Measurements from ENCODE around the gene KCNAB1. TPM values are rescaled to one million over a fixed set of nuclear protein-coding genes. Genes with fewer than 3 reads are reported as not detected.

Gene KCNAB1
- total RNA-seq, 1 donor from 2014 or later = 2.4 TPM

DNA sequence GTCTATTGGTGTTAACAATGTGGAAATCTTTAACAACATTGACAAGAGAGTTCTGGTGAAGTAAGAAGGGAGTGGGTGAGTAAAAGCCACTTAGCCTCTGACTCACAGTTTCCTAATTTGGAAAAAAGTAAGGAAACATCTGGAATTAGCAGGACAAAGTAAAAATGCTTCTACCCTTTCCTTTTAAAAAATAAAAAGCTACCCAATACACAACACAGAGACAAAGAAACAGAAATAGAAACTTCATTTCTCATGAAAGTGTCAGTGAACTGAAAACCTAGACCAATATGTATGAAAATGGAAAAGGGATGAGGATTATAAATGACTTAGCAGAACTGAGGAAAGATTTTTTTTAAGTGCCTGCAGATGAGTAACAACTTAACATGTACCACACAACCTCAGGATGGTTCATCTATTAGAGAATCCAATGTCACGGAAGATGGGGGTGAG lies 369.1 kb downstream of the KCNAB1 start:
- DNase-seq = no peak
- intact Hi-C loops (cut with micrococcal nuclease) = no loop called here
- ATAC-seq = peak; percentile 74

GRCh38 chr3:156491192-156491591 lies 370.8 kb downstream of the KCNAB1 start:
- no peak for DNase-seq
- intact Hi-C loops (cut with micrococcal nuclease) = no loop called here
- no peak for ATAC-seq

- ATAC-seq (peak; percentile 41), DNase-seq (no peak)
- intact Hi-C loops (cut with micrococcal nuclease) = no loop called here
These were observed 372.5 kb downstream of the KCNAB1 start for GRCh38 chr3:156492801-156493261.

- intact Hi-C loops (cut with micrococcal nuclease) = no loop called here
These were observed 373.5 kb downstream of the KCNAB1 start for GRCh38 chr3:156493887-156494286.

DNA sequence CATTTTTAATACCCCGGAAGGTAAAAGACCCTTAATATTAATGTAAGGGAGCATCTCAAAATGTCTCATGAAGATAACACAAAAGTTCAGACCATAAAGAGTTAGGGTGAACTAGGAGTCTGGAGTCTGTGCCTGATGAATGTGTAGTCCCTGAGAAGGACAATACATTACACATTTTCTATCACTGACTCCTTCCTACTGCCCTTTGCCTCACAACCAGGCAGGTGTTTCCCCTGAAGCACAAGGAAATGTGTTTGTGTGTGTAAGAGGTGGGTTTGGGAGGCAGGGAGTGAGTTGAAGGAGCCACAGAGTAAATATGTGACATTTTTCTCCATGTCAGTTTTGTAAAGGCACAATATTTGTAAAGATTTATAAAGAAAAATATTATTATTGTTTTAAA lies 375.4 kb downstream of the KCNAB1 start:
- DNase-seq = no peak
- intact Hi-C loops (cut with micrococcal nuclease) = no loop called here
- ATAC-seq = no peak

More at GRCh38 chr3:156493887-156494286, 373.5 kb downstream of the KCNAB1 start:
- DNase-seq = no peak
- ATAC-seq = no peak

DNA sequence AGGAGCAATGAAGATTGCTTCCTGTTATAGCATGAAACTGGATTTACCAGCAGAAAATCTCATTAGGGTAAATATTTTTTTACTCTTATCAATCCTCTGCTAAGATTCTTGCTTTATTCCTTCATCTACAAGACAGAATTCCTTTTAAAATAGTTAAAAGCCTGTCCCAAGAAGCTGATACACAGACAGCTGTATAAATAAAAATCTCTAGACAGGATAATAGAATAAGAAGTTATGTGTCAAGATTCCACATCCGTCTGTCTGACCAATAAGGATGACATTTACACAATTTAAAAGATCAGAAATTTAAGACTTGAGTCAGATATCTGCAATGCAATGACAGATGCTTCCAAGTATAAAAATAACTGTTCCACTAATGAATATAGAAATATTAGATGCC lies 376.9 kb downstream of the KCNAB1 start:
- no peak for ATAC-seq

DNA sequence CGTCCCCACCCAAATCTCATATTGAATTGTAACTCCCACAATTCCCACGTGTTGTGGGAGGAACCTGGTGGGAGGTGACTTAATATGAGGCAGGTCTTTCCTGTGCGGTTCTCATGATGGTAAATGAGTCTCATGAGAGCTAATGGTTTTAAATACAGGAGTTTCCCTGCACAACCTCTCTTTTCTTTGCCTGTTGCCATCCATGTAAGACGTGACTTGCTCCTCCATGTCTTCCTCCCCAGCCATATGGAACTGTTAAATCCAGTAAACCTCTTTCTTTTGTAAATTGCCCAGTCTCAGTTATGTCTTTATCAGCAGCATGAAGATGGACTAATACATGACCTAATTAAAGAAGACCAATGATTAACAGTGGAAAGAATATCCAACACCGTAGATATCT lies 377.9 kb downstream of the KCNAB1 start:
- DNase-seq (no peak), ATAC-seq (no peak)
- intact Hi-C loops (cut with micrococcal nuclease) = no loop called here

More for the DNA sequence above, 376.9 kb downstream of the KCNAB1 start:
- intact Hi-C loops (cut with micrococcal nuclease) = no loop called here
- DNase-seq = no peak

DNA sequence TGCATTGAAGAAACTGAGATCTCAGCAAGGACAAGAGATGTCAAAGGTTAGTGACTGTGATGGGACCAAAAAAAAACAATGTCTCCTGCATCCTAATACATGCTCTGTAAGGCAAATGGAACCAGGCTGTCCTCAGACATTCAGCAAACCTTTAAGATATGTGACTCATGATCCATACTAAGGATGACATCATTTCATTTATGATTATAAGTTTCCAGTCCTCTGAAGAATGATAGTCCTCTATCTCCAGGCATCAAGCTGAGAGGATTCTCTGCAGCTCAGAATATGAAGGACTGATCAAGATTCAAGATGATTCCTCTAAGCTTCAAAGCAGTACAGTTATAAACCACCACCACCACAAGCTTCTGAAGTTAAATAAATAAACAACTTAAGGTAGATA lies 386.9 kb downstream of the KCNAB1 start:
- intact Hi-C loops (cut with micrococcal nuclease) = no loop called here
- no peak for DNase-seq
- ATAC-seq = no peak

GRCh38 chr3:156509189-156510174 lies 389.1 kb downstream of the KCNAB1 start:
- intact Hi-C loops (cut with micrococcal nuclease) = loop anchor here (1.0 kb wide), 1 partner anchor 359 kb away; no protein-coding TSS in a partner anchor
- ATAC-seq (peak; percentile 75), DNase-seq (no peak)

GRCh38 chr3:156511987-156512677 lies 391.8 kb downstream of the KCNAB1 start:
- ATAC-seq (no peak), DNase-seq (no peak)
- intact Hi-C loops (cut with micrococcal nuclease) = no loop called here

DNA sequence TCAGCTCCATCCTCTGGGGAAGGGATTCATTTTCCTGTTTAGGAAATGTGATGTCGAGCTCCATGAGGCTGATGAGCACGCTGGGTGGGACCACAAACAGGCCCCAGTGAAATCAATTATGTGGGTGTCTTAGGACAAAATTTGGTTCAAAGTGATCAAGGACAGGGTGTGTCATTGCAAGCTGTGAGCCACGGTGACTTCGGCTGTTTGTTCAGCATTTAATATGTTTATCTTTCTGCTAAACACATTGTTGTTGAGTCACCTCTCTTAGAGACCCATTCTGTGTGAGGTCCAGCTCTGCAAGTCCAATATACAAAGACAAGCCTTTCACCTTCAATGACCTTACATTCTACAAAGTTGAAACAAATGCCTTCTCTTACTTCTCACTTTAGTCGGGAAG lies 393.2 kb downstream of the KCNAB1 start:
- intact Hi-C loops (cut with micrococcal nuclease) = no loop called here
- ATAC-seq (no peak), DNase-seq (no peak)

DNA sequence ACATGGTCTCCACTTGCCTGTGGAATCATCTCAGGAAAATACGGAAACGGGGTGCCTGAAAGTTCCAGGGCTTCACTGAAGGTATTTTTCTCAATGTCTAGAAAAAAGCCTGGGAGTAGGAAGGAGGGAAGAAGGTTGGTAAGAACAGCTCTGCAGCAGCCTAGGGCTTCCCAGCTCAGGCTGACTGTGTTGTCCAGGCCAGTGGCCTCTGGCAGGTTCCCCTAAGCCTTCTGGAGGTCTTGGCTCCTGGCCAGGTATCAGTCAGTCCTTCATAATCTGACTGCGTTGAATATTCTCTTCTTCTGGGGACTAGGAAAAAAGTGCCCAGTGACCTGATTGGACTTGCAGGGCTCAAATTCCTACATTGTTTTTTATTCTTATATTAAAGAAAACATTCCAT lies 395.9 kb downstream of the KCNAB1 start:
- DNase-seq = peak; percentile 51
- peak; percentile 67 for ATAC-seq
- intact Hi-C loops (cut with micrococcal nuclease) = no loop called here

DNA sequence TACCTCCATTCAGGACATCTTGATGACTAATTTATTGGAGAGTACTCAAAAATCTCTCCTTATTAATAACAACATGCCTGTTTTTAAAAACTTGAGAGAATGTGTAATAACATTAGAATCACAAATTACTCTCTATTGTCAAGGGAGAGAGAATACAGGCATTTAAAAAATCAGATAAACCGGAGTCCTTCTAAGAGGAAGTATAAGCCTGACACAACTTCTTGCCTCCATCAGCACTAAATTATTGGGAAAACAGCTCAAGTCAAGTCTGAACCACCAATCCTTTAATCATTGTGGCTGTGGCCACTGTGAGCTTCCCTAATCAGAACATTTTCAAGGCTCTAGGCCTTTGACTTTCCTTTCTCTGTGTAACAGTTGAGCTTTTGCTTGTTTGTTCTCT lies 396.6 kb downstream of the KCNAB1 start:
- ATAC-seq (peak; percentile 40), DNase-seq (no peak)
- intact Hi-C loops (cut with micrococcal nuclease) = no loop called here

DNA sequence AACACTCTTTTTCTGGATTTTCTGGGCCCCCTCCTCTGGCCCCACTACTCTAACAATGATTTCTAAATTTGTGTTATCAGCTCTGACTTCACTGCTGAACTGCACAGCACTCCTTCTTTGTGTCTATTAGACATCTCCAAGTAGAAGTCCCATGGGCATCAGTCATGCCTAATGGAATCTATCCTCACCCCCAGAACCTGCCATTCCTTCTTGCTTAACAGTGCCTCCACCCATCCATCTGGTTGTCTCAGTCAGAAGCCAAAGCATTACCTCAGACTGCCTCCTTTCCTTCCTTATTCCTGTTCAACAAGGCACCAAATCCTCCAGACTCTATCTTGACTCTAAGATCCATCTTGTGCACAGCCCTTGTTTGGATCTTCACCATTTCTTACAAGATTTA lies 398.3 kb downstream of the KCNAB1 start:
- DNase-seq = no peak
- intact Hi-C loops (cut with micrococcal nuclease) = no loop called here

DNA sequence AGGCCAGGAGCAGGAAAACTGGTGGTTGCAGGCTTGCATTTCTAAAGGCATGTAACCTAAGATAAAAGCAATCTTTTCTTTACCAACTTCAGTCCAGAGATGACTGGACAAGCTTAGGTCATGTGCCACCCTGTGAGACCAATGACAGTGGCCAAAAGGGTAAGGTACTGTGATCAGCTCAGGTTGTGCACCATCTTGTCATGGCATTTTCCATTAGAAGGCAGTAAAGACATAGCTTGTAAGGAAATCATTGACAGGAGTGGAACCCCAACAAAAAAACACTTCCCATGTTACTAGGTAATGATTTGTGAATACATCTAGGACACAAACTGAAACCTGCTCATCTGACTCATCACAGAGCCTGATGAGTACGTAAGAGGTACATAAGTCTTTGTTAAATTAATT lies 399.4 kb downstream of the KCNAB1 start:
- ATAC-seq (no peak), DNase-seq (no peak)
- intact Hi-C loops (cut with micrococcal nuclease) = no loop called here

More for the DNA sequence above, 398.3 kb downstream of the KCNAB1 start:
- peak; percentile 93 for ATAC-seq

- intact Hi-C loops (cut with micrococcal nuclease) = no loop called here
- DNase-seq = no peak
- no peak for ATAC-seq
These were observed 402.3 kb downstream of the KCNAB1 start for GRCh38 chr3:156522673-156523072.

- no peak for ATAC-seq
- DNase-seq = no peak
- intact Hi-C loops (cut with micrococcal nuclease) = no loop called here
These were observed 405.4 kb downstream of the KCNAB1 start for GRCh38 chr3:156525808-156526207.

DNA sequence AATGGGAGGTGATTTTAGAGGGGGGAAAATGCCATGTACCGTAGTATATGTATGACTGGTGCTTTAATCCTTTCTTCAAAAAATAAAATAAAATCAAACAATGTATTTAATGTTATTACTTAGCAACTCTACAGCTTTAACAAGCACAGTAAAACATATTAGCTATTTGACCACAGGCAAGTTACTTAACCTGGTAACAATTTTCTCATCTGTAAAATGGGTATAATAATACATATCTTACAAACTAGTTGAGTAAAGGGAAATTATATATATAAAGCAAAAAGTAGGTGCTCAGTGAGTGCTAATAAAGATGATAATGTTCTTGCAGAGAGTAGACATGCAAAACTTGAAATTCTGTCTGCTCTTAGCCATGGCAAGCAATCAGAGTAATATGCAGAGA lies 406.7 kb downstream of the KCNAB1 start:
- intact Hi-C loops (cut with micrococcal nuclease) = no loop called here
- DNase-seq = no peak
- ATAC-seq = no peak

DNA sequence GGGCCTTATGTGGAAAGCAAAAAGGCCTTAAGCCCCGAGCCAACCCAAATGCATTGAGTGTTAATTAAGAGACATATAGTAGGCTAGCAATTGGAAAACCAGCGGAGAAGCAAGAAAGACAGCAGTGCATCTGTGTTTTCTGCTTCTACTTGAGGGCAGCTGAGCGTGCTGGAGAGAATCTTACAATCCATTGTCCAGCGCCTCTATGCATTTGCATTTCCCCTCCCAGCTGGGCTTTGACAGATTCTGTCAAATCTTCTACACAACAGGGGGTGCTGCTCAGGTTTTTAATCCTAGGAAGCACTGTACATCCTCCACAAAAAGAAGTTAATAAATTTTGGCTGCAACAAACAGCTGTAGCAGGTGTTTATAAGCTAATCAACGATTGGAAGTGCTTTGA lies 410.6 kb downstream of the KCNAB1 start:
- DNase-seq (no peak), ATAC-seq (no peak)
- intact Hi-C loops (cut with micrococcal nuclease) = no loop called here

GRCh38 chr3:156532730-156533129 lies 412.4 kb downstream of the KCNAB1 start:
- DNase-seq (no peak), ATAC-seq (no peak)
- intact Hi-C loops (cut with micrococcal nuclease) = no loop called here

All from left ventricle myocardium superior (tissue), 1 donor.